Measurements from ENCODE around the gene MKKS. TPM values are rescaled to one million over a fixed set of nuclear protein-coding genes. Genes with fewer than 3 reads are reported as not detected.
"Not testable (repeated sequence)": the region's sequence is repeated elsewhere in the genome, so short reads cannot be mapped to it uniquely, and the experiment has no call there.

Gene MKKS
- total and polyA plus RNA-seq, 9 of the 15 experiments (the other 6 are each of a cell fraction or from before 2014, with no cell fraction given), result 6.8 to 26.8 (median 12.0) TPM

DNA sequence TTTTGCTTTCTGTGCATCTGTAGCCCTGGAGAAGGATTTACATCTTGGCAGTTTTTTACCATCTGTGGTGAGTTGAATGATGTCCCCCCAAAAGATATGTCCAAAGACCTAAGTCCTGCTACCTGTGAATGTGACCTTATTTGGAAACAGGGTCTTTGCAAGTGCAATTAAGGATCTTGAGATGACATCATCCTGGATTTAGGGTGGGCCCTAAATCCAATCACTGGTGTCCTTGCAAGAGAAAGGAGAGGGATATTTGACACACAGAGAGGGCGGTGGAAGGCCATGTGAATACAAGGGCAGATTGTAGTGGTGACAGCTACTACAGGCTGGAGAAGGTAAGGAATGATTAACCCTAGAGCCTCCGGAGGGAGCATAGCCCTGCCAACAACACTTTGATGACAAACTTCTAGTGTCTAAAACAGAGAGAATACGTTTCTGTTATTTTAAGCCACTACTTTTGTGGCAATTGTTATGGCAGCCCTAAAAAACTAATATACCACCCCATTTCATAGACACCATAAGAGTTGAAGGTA lies 35.1 kb downstream of the MKKS start (continued):
- no peak for TF ChIP-seq TEAD4 (IDR thresholded peaks at IDR 0.05; ENCODE audit: low read length)
- no peak for TF ChIP-seq TEAD4 (CRISPR knock-in tag; IDR thresholded peaks at IDR 0.05; ENCODE audit: borderline replicate concordance)
- TF ChIP-seq TARDBP (IDR thresholded peaks at IDR 0.05), result no peak
- TF ChIP-seq NCOA2 (IDR thresholded peaks at IDR 0.05; ENCODE audit: partially characterized antibody in 2 of 2), result no peak
- TF ChIP-seq ZNF239 (CRISPR knock-in tag; IDR thresholded peaks at IDR 0.05), result no peak
- no peak for TF ChIP-seq CC2D1A (IDR thresholded peaks at IDR 0.05)

DNA sequence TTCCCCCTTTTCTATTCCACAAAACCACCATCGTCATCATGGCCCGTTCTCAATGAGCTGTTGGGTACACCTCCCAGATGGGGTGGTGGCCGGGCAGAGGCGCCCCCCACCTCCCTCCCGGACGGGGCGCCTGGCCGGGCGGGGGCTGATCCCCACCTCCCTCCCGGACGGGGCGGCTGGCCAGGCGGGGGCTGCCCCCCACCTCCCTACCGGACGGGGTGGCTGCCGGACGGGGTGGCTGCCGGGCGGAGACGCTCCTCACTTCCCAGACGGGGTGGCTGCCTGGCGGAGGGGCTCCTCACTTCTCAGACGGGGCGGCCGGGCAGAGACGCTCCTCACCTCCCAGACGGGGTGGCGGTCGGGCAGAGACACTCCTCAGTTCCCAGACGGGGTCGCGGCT lies 39.3 kb downstream of the MKKS start:
- H3K27me3 ChIP-seq (ENCODE audit: control insufficient read depth in 2 of 2, insufficient read depth in 2 of 2, low read length in 2 of 2); H4K20me1 ChIP-seq (replicated peaks; ENCODE audit: control insufficient read depth, insufficient read depth, low read length); H3K9me3 ChIP-seq (replicated peaks; ENCODE audit: control insufficient read depth, insufficient read depth, low read depth, low read length); POLR2A ChIA-PET; DNase-seq (ENCODE audit: extremely low read depth in 1 of 4, low spot score in 3 of 4); H3K9ac ChIP-seq (ENCODE audit: insufficient read depth in 1 of 2, low read depth in 2 of 2, low read length in 2 of 2); H3K4me2 ChIP-seq (ENCODE audit: insufficient read depth, low read length); in situ Hi-C loops (cut with MboI); H2AFZ ChIP-seq (ENCODE audit: low read depth, low read length); H3K4me3 ChIP-seq; BruUV-seq (replicated peaks); ATAC-seq; H3K36me3 ChIP-seq (ENCODE audit: control insufficient read depth, insufficient read depth, low read length); H3K4me1 ChIP-seq (replicated peaks in 1 of 2; ENCODE audit: control insufficient read depth in 2 of 2, insufficient read depth in 2 of 2, low read length in 2 of 2); H3K27ac ChIP-seq (ENCODE audit: extremely low read depth, low read depth, low read length); H3K9me1 ChIP-seq (ENCODE audit: control insufficient read depth, insufficient read depth, low read length); intact Hi-C loops (cut with micrococcal nuclease); H3K79me2 ChIP-seq (ENCODE audit: control insufficient read depth, insufficient read depth, low read length); FAIRE-seq; CTCF ChIA-PET (ENCODE audit: low intra/inter-chr PET ratio): not testable (repeated sequence)
- no CpG with 5 or more reads among the region's 32 CpGs for WGBS (ENCODE audit: insufficient coverage, low coverage, missing lambda C conversion rate)
